PC-9 (cell line): Measurements from ENCODE around the gene C22orf39. TPM values are rescaled to one million over a fixed set of nuclear protein-coding genes. Genes with fewer than 3 reads are reported as not detected.

Experiments
- BruUV-seq: library from RNA; stranded (reverse); fragments of 400-500 nt; replicated peaks from 2 replicates; lab custom pipeline; 2021; lab: Mats Ljungman, UMichigan
- CTCF ChIA-PET: fragments of 300-600 bp; sonication (Branson Sonifier 250); formaldehyde crosslinking; loops from one replicate; lab custom pipeline; 2022; ENCODE audit warnings: antibody characterized with exemption; lab: Charles Lee
- POLR2A ChIA-PET: fragments of 300-600 bp; sonication (Branson Sonifier 250); formaldehyde crosslinking; loops from one replicate; lab custom pipeline; 2022; ENCODE audit warnings: antibody characterized with exemption; ENCODE audit not compliant: unreplicated experiment; lab: Charles Lee
- DNase-seq, 2 experiments: peaks; one replicate each; pipeline versions ENCODE4 v3.0.0 to v3.0.0-alpha.2; 2015 to 2022; ENCODE audit warnings: mixed read lengths in 1 of 2
- H2AFZ ChIP-seq: fragments of 200-600 bp; sonication (generic); 2 replicates; pipeline ENCODE4 v1.8.1; 2017; ENCODE audit warnings: antibody characterized with exemption
- H3F3A ChIP-seq: fragments of 200-600 bp; sonication (generic); 2 replicates; pipeline ENCODE4 v1.8.1; 2017; ENCODE audit warnings: antibody characterized with exemption, mild to moderate bottlenecking, low read depth; ENCODE audit not compliant: insufficient read depth
- H3K27ac ChIP-seq: fragments of 200-600 bp; sonication (generic); 2 replicates; pipeline ENCODE4 v1.6.1; 2016; ENCODE audit warnings: mixed run types
- H3K27me3 ChIP-seq: fragments of 200-600 bp; sonication (generic); 2 replicates; pipeline ENCODE4 v1.6.1; 2016; ENCODE audit warnings: low read depth, mixed run types; ENCODE audit not compliant: insufficient read depth
- H3K36me3 ChIP-seq: fragments of 200-600 bp; sonication (generic); 2 replicates; pipeline ENCODE4 v1.6.1; 2016; ENCODE audit warnings: low read depth, mixed run types
- H3K4me1 ChIP-seq: fragments of 200-600 bp; sonication (generic); replicated peaks from 2 replicates; pipeline ENCODE4 v1.6.1; 2016; ENCODE audit warnings: mixed run types; ENCODE audit not compliant: insufficient read depth
- H3K4me2 ChIP-seq: fragments of 200-600 bp; sonication (generic); 2 replicates; pipeline ENCODE4 v1.6.1; 2017; ENCODE audit warnings: mixed run types
- H3K4me3 ChIP-seq: fragments of 200-600 bp; sonication (generic); 2 replicates; pipeline ENCODE4 v1.6.1; 2016; ENCODE audit warnings: mixed run types
- H3K79me2 ChIP-seq: fragments of 200-600 bp; sonication (generic); 2 replicates; pipeline ENCODE4 v1.6.1; 2017; ENCODE audit warnings: low read depth, mixed run types
- H3K9me2 ChIP-seq: fragments of 200-600 bp; sonication (generic); 2 replicates; pipeline ENCODE4 v1.8.1; 2017; ENCODE audit warnings: mild to moderate bottlenecking; ENCODE audit not compliant: insufficient read depth
- H3K9me3 ChIP-seq: fragments of 200-600 bp; sonication (generic); 2 replicates; pipeline ENCODE4 v1.8.1; 2016; ENCODE audit warnings: low read depth; ENCODE audit not compliant: insufficient read depth
- H4K20me1 ChIP-seq: fragments of 200-600 bp; sonication (generic); 2 replicates; pipeline ENCODE4 v1.8.1; 2017; ENCODE audit not compliant: insufficient read depth
- CTCF ChIP-seq: fragments of 200-600 bp; sonication (generic); conservative IDR thresholded peaks from 2 replicates; pipeline ENCODE4 v1.6.1; 2017; ENCODE audit warnings: mixed run types, antibody characterized with exemption, mild to moderate bottlenecking, moderate library complexity
- EZH2 ChIP-seq: fragments of 200-600 bp; sonication (generic); IDR thresholded peaks from 2 replicates; pipeline ENCODE4 v1.8.0; 2017; ENCODE audit warnings: antibody characterized with exemption, low read depth
- intact Hi-C: fragments of 100-400 bp; cut with micrococcal nuclease; formaldehyde crosslinking; loops from one replicate; pipeline ENCODE4 v1.10.0; 2022; ENCODE audit not compliant: unreplicated experiment
- total RNA-seq: library from RNA; stranded (reverse); gene quantifications from 2 replicates; pipeline ENCODE4 v1.2.3, GENCODE V29; 2021

Gene C22orf39
- total RNA-seq, 1 experiment from 2014 or later: 12.3 TPM

- Histone ChIP-seq H2AFZ (no peak overlapping the region), H3K27me3 (no peaks in the 10 kb centered on the region), H4K20me1 (no peaks in the 10 kb centered on the region; the same call in none of the 2 replicates), H3K9me2 (no peaks in the 10 kb centered on the region), H3F3A (no peaks in the 10 kb centered on the region), H3K36me3 (no peaks in the 10 kb centered on the region; the same call in 1 of the 2 replicates), H3K79me2 (no peaks in the 10 kb centered on the region), H3K4me3 (no peak overlapping the region), H3K4me2 (no peak overlapping the region), H3K27ac (no peak overlapping the region), H3K4me1 (no peaks in the 10 kb centered on the region), H3K9me3 (no peaks in the 10 kb centered on the region)
- no TSS peak for BruUV-seq
- POLR2A ChIA-PET: no interaction called here
- CTCF ChIA-PET: no interaction called here
- intact Hi-C loops: loop anchor here (10.0 kb wide), 1 partner anchor 61 kb away; no protein-coding TSS in a partner anchor
- TF ChIP-seq EZH2 (no peak), CTCF (no peak)
- DNase-seq: no peak
Observed at GRCh38 chr22:19405652-19406051, 41.9 kb downstream of the C22orf39 start.

DNA sequence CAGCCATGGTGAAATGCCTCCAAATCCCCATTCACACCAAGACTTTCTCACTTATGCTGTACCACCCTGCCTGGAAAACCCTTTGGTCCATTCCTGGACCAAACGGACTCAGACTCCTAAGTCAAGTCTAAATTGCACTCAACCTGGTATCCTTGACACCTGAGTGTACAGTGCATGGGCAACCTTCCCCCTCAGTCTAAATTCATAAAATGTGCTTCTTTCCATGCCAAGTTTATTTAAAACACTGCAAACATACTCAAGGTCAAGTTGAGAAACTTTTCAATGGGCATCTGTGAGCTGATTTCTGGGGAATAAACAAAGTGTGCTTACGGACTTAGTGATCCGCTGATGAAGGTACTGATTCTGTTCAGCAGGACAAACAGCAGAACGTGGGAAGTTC, 42.4 kb downstream of the C22orf39 start:
- Histone ChIP-seq H3K36me3 (no peaks in the 10 kb centered on the region; the same call in 1 of the 2 replicates), H3K9me3 (no peaks in the 10 kb centered on the region)

DNA sequence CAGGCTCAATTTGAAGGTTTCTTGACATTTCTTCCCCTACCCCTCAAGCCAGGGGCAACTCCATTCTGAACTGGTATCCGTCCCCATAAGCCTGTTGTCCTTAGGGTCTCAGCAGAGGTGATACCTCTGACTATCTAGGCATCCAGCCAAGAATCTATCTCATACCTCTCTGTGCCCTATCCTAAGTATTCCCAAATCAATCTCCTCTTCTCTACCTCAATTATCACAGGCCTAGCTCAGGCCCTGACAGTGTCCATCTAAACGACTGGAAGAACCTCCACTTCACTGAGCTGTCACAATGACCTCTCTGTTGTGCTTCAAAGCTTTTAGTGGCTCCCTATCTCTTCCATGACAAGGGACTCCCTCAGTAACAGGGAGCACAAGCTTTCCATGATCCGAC, 42.8 kb downstream of the C22orf39 start:
- Histone ChIP-seq H3K36me3 (no peaks in the 10 kb centered on the region; the same call in 1 of the 2 replicates), H3K4me2 (no peak overlapping the region), H3K9me3 (no peaks in the 10 kb centered on the region), H3F3A (no peaks in the 10 kb centered on the region), H3K4me1 (no peaks in the 10 kb centered on the region), H3K27ac (no peak overlapping the region), H3K9me2 (no peaks in the 10 kb centered on the region), H4K20me1 (no peaks in the 10 kb centered on the region; the same call in 1 of the 2 replicates), H2AFZ (no peak overlapping the region), H3K4me3 (no peak overlapping the region), H3K27me3 (no peaks in the 10 kb centered on the region), H3K79me2 (no peaks in the 10 kb centered on the region)
- ChIA-PET POLR2A (no interaction called here), CTCF (no interaction called here)
- no peak for DNase-seq
- TF ChIP-seq CTCF: no peak
- no peak for TF ChIP-seq EZH2
- BruUV-seq: no TSS peak
- intact Hi-C loops: loop anchor here (10.0 kb wide), 1 partner anchor 60 kb away; no protein-coding TSS in a partner anchor

More for the DNA sequence above, 42.4 kb downstream of the C22orf39 start:
- no peaks in the 10 kb centered on the region for H3K4me1 ChIP-seq
- intact Hi-C loops: loop anchor here (10.0 kb wide), 1 partner anchor 60 kb away; no protein-coding TSS in a partner anchor
- ChIA-PET CTCF (no interaction called here), POLR2A (no interaction called here)
- no peak overlapping the region for H3K27ac ChIP-seq
- H3K9me2 ChIP-seq: no peaks in the 10 kb centered on the region
- no peak overlapping the region for H3K4me2 ChIP-seq
- no peak for TF ChIP-seq CTCF
- TF ChIP-seq EZH2: no peak
- H3K27me3 ChIP-seq: no peaks in the 10 kb centered on the region
- no peaks in the 10 kb centered on the region for H3F3A ChIP-seq
- no TSS peak for BruUV-seq
- no peaks in the 10 kb centered on the region; the same call in 1 of the 2 replicates for H4K20me1 ChIP-seq
- H3K79me2 ChIP-seq: no peaks in the 10 kb centered on the region
- DNase-seq: no peak
- no peak overlapping the region for H3K4me3 ChIP-seq
- no peak overlapping the region for H2AFZ ChIP-seq
